Measurements from ENCODE around the gene TMEM222.

TMEM222 gene

GRCh38 chr1:27342391-27342777 lies 20.4 kb downstream of the TMEM222 start:
- peak; percentile 64 for DNase-seq (ENCODE audit: low spot score)

GRCh38 chr1:27342778-27343638 lies 21.0 kb downstream of the TMEM222 start:
- peak; percentile 64 for DNase-seq (ENCODE audit: low spot score)

GRCh38 chr1:27343639-27344025 lies 21.7 kb downstream of the TMEM222 start:
- DNase-seq (ENCODE audit: low spot score): no peak

GRCh38 chr1:27345272-27345671 lies 23.3 kb downstream of the TMEM222 start:
- no peak for DNase-seq (ENCODE audit: low spot score)

GRCh38 chr1:27346357-27346756 lies 24.4 kb downstream of the TMEM222 start:
- no peak for DNase-seq (ENCODE audit: low spot score)

GRCh38 chr1:27346991-27347624 lies 25.1 kb downstream of the TMEM222 start:
- no peak for DNase-seq (ENCODE audit: low spot score)

- DNase-seq (ENCODE audit: low spot score): no peak
Observed at GRCh38 chr1:27348861-27349783, 27.2 kb downstream of the TMEM222 start.

- no peak for DNase-seq (ENCODE audit: low spot score)
Observed at GRCh38 chr1:27349784-27350662, 28.1 kb downstream of the TMEM222 start.

GRCh38 chr1:27350663-27351540 lies 28.9 kb downstream of the TMEM222 start:
- DNase-seq (ENCODE audit: low spot score): no peak

GRCh38 chr1:27351541-27352107 lies 29.7 kb downstream of the TMEM222 start:
- no peak for DNase-seq (ENCODE audit: low spot score)

- no peak for DNase-seq (ENCODE audit: low spot score)
Observed at GRCh38 chr1:27353166-27353565, 31.2 kb downstream of the TMEM222 start.

GRCh38 chr1:27353629-27354028 lies 31.7 kb downstream of the TMEM222 start:
- DNase-seq (ENCODE audit: low spot score): no peak

- no peak for DNase-seq (ENCODE audit: low spot score)
Observed at GRCh38 chr1:27355683-27356082, 33.7 kb downstream of the TMEM222 start.

- no peak for DNase-seq (ENCODE audit: low spot score)
Observed at GRCh38 chr1:27356277-27356618, 34.3 kb downstream of the TMEM222 start.

GRCh38 chr1:27356619-27357280 lies 34.8 kb downstream of the TMEM222 start:
- no peak for DNase-seq (ENCODE audit: low spot score)

GRCh38 chr1:27357281-27358037 lies 35.5 kb downstream of the TMEM222 start:
- DNase-seq (ENCODE audit: low spot score): peak; percentile 74

- no peak for DNase-seq (ENCODE audit: low spot score)
Observed at GRCh38 chr1:27358038-27358927, 36.3 kb downstream of the TMEM222 start.

- DNase-seq (ENCODE audit: low spot score): no peak
Observed at GRCh38 chr1:27358928-27359313, 37.0 kb downstream of the TMEM222 start.

Data from NAMALWA (cell line).